CD4-positive, alpha-beta T cell treated with Interleukin-6 at 100 ng/mL for 8 hours (primary cell): Measurements from ENCODE around the gene TOP2A.

Experiments used
- DNase-seq: peaks from one replicate; pipeline ENCODE4 v3.0.0-alpha.2; 2020; ENCODE audit warnings: mixed read lengths, low spot score

Gene TOP2A

DNA sequence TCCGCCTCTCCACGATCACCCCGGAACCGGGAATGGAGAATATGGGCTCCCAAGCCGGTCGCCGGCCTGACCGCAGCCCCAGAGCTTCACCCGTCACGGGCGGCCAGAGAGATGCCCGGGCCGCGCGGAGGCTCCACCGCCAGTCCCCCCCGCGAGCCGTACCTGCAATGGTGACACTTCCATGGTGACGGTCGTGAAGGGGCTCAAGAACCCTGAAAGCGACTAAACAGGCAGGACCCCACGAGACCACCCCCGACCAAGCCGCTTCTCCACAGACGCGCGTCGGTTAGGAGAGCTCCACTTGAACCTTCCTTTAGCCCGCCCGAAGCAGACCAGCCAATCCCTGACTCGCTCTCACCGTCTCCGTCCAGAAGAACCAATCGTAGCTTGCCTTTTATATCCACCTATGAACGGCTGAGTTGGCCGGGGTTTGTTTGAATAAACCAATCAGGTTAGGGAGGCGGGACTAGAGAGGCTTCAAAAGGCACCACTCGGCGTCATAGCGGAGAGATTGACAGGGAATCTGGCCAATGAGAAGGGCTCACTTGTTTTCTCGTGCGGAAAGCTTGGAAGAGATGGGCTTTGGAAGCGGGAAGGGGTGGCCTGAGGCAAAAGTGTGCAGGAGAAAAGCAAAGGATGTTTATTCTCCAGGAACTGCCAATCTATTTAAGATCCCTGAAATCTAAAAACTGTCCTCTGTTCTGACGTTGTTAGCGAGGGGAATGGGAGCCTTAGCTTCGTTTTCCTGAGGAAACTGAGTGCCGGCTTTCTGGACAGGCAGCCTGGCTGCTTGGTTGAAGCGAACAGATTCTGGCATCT is at the start of gene TOP2A:
TSS of gene TOP2A (minus strand) at position 288 of the 819 bp plus-strand sequence. CDS start at position 183, 105 bp downstream.
- peak; percentile 98 for DNase-seq

DNA sequence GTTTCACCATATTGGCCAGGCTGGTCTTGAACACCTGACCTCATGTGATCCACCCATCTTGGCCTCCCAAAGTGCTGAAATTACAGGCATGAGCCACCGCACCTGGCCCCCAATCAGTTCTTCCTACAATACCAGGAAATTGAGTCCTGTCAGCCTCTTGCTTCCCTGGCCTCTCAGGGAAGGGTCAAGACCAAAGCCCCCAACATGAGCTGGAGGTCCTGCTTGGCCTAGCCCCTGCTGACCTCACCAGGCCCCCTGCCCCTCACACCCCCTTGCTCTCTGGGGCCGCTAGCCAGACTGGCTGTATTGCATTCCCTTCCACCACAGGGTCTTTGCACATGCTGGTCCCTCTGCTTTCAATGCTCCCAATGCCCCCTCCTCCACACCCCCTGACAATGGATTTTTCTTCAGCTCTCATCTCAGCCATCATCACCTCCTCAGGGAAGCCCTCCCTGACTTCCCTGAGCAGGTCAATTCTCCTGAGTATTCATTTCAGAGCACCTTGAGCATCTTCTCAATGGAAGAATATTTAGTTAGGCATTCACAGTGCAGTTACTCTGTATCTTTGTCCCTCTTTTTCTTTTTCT is 49.7 kb upstream of the TOP2A start:
- DNase-seq = no peak

DNA sequence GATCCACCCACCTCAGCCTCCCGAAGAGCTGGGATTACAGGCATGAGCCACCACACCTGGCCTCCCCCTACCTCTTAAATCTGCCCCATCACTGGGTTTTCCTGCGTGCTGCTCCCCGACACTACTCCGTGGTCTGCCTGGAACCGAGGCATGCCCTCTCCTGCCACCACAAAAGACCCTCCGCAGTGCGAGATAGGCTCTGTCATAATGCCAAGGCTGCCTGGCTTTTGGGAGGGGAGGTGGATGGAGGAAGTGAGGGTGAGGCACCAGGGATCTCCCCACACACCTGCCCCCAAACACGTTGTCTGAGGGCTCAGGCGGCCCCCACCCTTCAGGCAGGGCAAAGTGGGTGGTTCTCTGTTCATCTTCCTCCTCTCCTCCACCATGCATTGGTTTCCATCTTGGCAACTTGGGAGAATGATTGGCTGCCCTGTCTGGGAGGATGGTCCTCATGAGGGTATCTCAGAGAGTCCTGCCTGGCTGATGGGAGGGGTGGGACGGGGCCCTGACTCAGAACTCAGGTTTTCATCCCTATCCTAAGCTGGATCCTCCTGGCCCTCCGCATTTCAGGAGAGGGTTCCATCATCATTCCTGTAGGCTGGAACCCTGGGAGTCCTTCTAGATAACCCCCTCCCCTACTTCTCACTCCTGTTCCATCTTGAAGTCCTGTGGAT is 48.7 kb upstream of the TOP2A start:
- no peak for DNase-seq

- DNase-seq = no peak
These were observed 46.7 kb upstream of the TOP2A start for GRCh38 chr17:40464392-40464855.

- DNase-seq = no peak
These were observed 45.4 kb upstream of the TOP2A start for GRCh38 chr17:40463122-40463550.

- DNase-seq = no peak
These were observed 44.8 kb upstream of the TOP2A start for GRCh38 chr17:40462343-40463121.

GRCh38 chr17:40461732-40462342 is 44.1 kb upstream of the TOP2A start:
- DNase-seq = no peak

GRCh38 chr17:40460968-40461731 is 43.5 kb upstream of the TOP2A start:
- no peak for DNase-seq

- no peak for DNase-seq
These were observed 42.9 kb upstream of the TOP2A start for GRCh38 chr17:40460604-40460967.

DNA sequence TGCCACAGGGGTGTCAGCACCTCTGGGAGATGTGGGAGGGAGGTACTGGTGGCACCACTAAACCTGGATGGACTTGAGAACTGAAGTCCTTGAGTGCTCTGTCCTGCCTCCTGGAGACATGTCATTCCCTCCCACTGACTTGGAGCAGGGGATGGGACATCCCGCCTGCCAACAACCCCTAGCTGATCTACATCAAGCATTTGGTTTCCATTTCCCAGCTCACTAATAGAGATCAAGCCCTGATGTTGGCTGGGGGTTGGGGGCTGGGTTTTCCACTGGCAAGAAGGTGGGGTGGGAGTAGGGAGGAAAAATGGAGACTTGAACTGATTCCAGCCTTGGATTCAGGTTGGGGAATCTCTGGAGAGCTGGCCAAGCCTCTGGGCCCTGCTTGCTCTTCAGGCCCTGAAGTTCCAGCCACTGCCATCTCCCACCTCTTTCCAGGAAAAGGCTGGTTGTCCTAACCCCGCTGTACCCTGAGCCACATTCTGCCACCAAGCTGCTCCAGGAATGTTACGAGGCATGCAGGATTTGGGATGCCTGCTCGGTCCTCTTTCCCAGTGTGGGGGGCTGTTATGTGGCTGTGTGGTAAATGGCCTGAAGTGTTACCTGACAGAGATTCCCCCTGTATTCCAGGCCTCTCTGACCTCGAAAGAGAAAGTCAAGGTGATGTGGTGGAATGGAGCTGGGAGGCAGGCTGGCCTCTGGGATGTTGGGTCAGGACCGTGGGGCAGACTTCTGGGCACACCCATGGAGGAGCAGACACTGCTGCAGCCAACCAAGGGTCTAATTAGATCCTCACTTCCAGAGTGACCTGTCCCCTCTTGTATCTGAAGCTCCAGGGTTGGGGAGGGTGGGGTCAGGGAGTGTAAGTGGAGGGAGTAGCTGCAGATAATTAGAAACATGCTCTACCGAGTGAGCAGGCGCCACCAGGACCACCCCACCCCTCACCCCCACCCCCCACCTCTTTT is 42.2 kb upstream of the TOP2A start:
- no peak for DNase-seq

DNA sequence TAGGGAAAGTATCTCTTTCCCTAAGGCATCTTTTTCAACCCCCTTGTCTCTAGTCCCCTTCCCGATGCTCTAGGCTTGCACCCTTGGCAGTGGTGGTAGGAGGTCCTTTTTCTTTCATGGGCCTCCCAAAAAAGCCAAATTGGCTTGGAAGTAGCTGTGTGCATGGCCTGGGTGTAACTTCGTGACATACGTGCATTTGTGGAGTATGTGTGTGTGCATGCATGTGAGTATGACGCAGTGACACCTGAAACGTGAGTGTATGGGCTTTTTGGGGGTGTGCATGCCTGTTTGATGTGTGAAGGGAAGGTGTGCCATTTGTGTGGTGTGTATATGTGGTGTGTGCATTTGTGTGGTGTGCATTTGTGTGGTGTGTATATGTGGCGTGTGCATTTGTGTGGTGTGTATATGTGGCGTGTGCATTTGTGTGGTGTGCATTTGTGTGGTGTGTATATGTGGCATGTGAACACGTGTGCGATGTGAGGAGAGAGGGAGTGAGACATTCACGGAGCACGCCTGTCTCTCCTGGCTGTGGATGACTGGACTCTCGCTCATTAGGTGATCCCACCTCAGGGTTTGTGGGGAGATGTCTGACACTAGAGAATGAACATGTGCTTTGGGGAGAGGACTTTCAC is 41.3 kb upstream of the TOP2A start:
- no peak for DNase-seq

DNA sequence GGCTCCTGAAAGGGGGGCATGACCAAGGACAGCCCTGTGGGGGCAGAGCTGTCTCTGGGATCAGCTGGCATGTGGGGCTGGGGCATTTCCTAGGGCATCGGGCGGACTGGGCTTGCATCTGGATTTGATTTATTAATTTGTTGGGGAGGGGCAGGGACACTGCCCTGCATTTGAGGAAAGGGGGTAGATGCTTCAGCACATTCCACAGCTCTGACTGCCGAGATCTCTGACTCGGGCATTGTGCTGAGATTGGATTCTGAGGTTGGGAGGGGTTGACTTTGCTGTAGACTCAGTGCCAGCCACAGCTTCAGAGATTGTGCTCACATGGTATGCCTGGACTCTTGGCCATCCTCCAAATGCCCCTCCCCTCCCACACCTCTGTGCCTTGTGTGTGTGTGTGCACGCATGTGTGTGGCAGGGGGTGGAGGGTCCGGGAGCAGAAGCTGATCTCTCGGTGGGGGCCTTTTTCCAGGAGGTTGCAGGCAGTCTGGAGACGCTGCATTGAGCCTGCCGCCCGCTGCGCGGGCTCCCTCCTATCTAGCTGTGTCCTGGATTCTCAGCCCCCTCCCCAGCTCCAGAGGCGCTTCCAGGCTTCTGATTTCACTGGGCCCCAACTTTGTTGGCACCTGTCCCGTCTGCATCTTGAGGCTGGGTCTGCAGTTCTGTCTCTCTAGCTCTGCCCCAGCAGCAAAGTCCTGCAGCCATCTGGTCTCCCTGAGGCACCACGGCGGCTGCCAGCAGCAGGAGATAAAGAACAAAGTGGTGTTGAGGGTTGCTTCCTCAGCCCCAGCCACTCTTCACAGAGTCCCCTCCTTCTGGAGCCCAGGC is 40.5 kb upstream of the TOP2A start:
- no peak for DNase-seq

DNA sequence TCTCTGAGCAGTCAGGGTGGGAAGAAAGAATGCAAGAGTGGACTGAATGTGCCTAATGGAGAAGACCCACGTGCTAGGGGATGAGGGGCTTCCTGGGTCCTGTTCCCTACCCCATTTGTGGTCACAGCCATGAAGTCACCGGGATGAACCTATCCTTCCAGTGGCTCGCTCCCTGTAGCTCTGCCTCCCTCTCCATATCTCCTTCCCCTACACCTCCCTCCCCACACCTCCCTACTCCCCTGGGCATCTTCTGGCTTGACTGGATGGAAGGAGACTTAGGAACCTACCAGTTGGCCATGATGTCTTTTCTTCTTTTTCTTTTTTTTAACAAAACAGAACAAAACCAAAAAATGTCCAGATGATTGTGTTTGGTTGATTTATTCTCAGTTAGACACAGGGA is 39.7 kb upstream of the TOP2A start:
- DNase-seq = no peak

DNA sequence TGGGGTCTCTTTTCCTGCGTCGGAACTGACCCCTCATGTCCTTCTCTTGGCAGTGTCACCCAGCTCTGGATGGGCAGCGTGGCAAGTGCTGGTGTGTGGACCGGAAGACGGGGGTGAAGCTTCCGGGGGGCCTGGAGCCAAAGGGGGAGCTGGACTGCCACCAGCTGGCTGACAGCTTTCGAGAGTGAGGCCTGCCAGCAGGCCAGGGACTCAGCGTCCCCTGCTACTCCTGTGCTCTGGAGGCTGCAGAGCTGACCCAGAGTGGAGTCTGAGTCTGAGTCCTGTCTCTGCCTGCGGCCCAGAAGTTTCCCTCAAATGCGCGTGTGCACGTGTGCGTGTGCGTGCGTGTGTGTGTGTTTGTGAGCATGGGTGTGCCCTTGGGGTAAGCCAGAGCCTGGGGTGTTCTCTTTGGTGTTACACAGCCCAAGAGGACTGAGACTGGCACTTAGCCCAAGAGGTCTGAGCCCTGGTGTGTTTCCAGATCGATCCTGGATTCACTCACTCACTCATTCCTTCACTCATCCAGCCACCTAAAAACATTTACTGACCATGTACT is 38.8 kb upstream of the TOP2A start:
- no peak for DNase-seq

- DNase-seq = no peak
These were observed 36.9 kb upstream of the TOP2A start for GRCh38 chr17:40454613-40454995.

- no peak for DNase-seq
These were observed 36.4 kb upstream of the TOP2A start for GRCh38 chr17:40453881-40454612.

DNA sequence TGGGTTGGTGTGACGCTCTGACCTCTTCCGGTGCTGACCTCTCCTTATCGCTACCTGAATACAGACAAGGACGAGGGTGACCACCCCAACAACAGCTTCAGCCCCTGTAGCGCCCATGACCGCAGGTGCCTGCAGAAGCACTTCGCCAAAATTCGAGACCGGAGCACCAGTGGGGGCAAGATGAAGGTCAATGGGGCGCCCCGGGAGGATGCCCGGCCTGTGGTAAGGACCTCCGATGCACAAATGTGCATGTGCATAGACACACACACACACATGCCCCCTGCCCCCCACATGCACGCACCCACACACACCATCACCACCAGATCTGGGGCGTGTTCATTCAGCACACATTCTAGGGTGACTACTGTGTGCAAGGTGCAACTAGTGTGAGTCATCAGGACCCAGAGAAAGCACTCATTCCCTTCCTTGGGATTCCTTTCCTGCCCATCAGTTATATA is 35.3 kb upstream of the TOP2A start:
- no peak for DNase-seq
